BJ (cell line): ENCODE results near the gene LMO1. TPM values are rescaled to one million over a fixed set of nuclear protein-coding genes. Genes with fewer than 3 reads are reported as not detected.

ENCODE experiments used
- CTCF ChIA-PET: fragments of 350-600 bp; formaldehyde crosslinking; extraction: SDS; loops from one replicate; lab custom pipeline; 2021; ENCODE audit warnings: antibody characterized with exemption, inconsistent platforms; lab: Yijun Ruan, JAX
- POLR2A ChIA-PET: fragments of 300-600 bp; sonication (Branson Sonifier 250); formaldehyde crosslinking; extraction: SDS; loops from one replicate; lab custom pipeline; 2021; ENCODE audit warnings: antibody characterized with exemption; lab: Charles Lee
- DNase-seq: peaks from one replicate; pipeline ENCODE4 v3.0.0-alpha.2; 2011; ENCODE audit warnings: low read depth
- H3K27me3 ChIP-seq: 2 replicates; pipeline ENCODE4 v1.6.0; 2011; ENCODE audit warnings: low read length; ENCODE audit not compliant: control insufficient read depth, insufficient read depth
- H3K36me3 ChIP-seq: 2 replicates; pipeline ENCODE4 v1.5.1; 2011; ENCODE audit warnings: low read length; ENCODE audit not compliant: control insufficient read depth, insufficient read depth
- H3K4me3 ChIP-seq: 2 replicates; pipeline ENCODE4 v1.5.1; 2011; ENCODE audit warnings: low read depth, mild to moderate bottlenecking, control low read depth, low read length
- polyA plus RNA-seq: library from polyadenylated mRNA; depleted of rRNA; stranded (reverse); fragments of >200 nt; gene quantifications from 2 replicates; pipeline ENCODE4 v1.2.3, GENCODE V29; 2011; rRNA removed
- TF ChIP-seq, protein P1 (sequence below): IDR thresholded peaks from 2 replicates; pipeline ENCODE4 v1.5.1; 2011; ENCODE audit warnings: low read depth, mild to moderate bottlenecking, control low read depth, inconsistent platforms, low read length, moderate library complexity; ENCODE audit not compliant: insufficient read depth

Gene LMO1
- polyA plus RNA-seq, 1 experiment = not detected

DNA sequence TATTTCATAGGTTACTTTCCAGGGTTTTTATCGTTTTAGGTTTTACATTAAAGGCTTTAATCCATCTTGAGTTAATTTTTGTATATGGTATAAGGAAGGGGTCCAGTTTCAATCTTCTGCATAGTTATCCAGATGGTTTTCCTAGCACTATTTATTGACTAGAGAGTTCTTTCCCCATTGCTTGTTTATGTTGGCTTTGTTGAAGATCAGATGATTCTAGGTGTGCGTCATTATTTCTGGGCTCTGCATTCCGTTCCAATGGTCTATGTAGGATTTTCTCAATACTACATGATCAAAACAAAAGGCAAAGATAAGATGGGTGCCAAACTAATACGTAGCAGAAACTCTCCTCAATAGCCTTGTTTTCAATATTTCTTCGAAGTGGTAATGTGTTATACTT is 80.6 kb downstream of the LMO1 start:
- ChIA-PET CTCF (interaction anchor here (2.5 kb wide), 1 partner anchor 10 kb away, joined by 12 read pairs; no protein-coding TSS in a partner anchor), POLR2A (no interaction called here)
- H3K36me3 ChIP-seq = no peaks in the 10 kb centered on the region
- DNase-seq = no peak
- peaks cover 3% of the 10 kb centered on the region for H3K27me3 ChIP-seq
- no peak overlapping the region for H3K4me3 ChIP-seq
- TF ChIP-seq, protein P1, sequence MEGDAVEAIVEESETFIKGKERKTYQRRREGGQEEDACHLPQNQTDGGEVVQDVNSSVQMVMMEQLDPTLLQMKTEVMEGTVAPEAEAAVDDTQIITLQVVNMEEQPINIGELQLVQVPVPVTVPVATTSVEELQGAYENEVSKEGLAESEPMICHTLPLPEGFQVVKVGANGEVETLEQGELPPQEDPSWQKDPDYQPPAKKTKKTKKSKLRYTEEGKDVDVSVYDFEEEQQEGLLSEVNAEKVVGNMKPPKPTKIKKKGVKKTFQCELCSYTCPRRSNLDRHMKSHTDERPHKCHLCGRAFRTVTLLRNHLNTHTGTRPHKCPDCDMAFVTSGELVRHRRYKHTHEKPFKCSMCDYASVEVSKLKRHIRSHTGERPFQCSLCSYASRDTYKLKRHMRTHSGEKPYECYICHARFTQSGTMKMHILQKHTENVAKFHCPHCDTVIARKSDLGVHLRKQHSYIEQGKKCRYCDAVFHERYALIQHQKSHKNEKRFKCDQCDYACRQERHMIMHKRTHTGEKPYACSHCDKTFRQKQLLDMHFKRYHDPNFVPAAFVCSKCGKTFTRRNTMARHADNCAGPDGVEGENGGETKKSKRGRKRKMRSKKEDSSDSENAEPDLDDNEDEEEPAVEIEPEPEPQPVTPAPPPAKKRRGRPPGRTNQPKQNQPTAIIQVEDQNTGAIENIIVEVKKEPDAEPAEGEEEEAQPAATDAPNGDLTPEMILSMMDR = no peak

DNA sequence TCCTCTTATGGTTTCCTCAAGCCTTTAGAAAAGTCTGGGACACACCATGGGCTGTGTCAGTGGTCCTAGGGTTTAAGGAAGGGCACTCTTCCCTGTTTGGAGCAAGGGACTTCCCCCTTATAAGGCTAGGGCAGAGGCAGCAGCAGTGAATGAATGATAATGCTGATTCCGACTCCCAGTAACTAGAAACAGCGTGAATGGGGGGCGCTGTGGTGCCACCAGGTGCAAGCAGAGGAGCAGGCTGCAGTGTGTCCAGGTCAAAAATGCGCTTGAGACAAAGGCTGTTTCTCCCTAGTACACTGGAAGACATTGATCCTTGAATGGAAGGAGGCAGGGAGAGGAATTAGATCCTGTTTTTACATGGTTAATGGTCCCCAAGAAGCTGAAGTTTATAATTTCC is 83.2 kb downstream of the LMO1 start:
- ChIA-PET CTCF (no interaction called here), POLR2A (no interaction called here)
- Histone ChIP-seq H3K4me3 (no peak overlapping the region), H3K36me3 (no peaks in the 10 kb centered on the region), H3K27me3 (peaks cover 5% of the 10 kb centered on the region)
- TF ChIP-seq, protein P1 = no peak
- DNase-seq = no peak

DNA sequence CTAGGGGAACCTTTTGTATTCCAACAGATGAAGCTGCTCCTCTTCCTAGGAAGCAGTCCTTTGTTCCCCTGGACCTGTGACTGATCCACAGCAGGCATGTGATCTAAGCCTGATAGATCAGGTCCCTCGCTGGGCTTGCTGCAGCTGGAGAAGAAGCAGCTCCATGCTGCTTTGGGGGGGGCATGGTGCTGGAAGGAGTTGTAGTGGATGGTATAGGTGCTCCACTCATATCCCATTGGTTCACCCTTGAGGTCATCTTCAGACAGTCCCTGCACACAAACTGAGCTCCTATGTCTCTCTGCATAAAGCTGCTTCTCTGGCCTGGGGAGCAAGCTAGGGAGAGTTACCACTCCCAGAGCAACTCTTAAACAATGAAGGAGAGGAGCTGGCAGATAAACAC is 85.4 kb downstream of the LMO1 start:
- ChIA-PET POLR2A (no interaction called here), CTCF (interaction anchor here (0.9 to 1.8 kb wide), 2 partner anchors 12 to 15 kb away, joined by 3 to 5 read pairs; no protein-coding TSS in a partner anchor)
- DNase-seq = no peak
- TF ChIP-seq, protein P1 = no peak
- no peaks in the 10 kb centered on the region for H3K36me3 ChIP-seq
- no peak overlapping the region for H3K4me3 ChIP-seq
- peaks cover 5% of the 10 kb centered on the region for H3K27me3 ChIP-seq

DNA sequence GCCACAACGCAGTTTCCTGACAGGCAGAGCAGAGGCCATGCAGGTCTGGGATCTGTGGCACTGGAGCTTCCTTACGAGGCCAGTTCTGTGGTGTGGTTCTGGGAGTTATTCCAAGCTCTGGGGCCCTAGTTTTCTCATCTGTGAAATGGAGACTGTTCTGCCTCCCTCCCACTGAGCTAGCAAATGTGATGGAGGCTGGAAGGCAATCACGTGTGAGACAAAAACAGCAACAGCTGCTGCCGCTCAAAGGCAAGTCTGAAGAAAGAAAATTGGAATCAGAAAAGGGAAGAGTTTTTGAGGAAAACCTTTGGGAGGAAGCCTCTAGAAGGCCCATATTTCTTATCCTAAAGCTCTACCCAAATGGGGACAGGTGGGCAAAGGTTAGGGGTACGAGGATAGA is 86.5 kb downstream of the LMO1 start:
- H3K27me3 ChIP-seq = peaks cover 5% of the 10 kb centered on the region
- ChIA-PET CTCF (interaction anchor here (1.2 kb wide), 1 partner anchor 16 kb away, joined by 3 read pairs; no protein-coding TSS in a partner anchor), POLR2A (no interaction called here)
- no peak overlapping the region for H3K4me3 ChIP-seq
- H3K36me3 ChIP-seq = no peaks in the 10 kb centered on the region
- TF ChIP-seq, protein P1 = no peak
- DNase-seq = no peak

Other genes starting within 250 kb of the LMO1 start
- gene TUB, start 182.7 kb downstream of the LMO1 start, polyA plus RNA-seq = 9.8 and 11.8 TPM in 2 replicates
- not detected in 2 replicates for gene RIC3, start 94.9 kb downstream of the LMO1 start, polyA plus RNA-seq